SU-DHL-6 (cell line): Measurements from ENCODE around the gene NADK.
"Not testable (repeated sequence)": the region's sequence is repeated elsewhere in the genome, so short reads cannot be mapped to it uniquely, and the experiment has no call there.

Experiments used
- CTCF ChIP-seq: fragments of 200-600 bp; sonication (generic); IDR thresholded peaks from one replicate; pipeline ENCODE4 v1.5.1; 2017; ENCODE audit warnings: antibody characterized with exemption, mild to moderate bottlenecking, low read length, moderate library complexity; ENCODE audit not compliant: insufficient read depth, poor library complexity, severe bottlenecking
- EZH2phosphoT487 ChIP-seq: fragments of 200-600 bp; sonication (generic), shearing (Covaris generic); conservative IDR thresholded peaks from 2 replicates; pipeline ENCODE4 v1.6.1; 2018; ENCODE audit warnings: mild to moderate bottlenecking, antibody characterized with exemption, low read length, moderate library complexity, mixed read lengths

- not testable (repeated sequence) for TF ChIP-seq CTCF, EZH2phosphoT487
Measured at GRCh38 chr1:1726088-1726487, 52.2 kb downstream of the NADK start.
